Pancreas (tissue), 10 donors: Measurements from ENCODE around the gene KIF3C. TPM values are rescaled to one million over a fixed set of nuclear protein-coding genes. Genes with fewer than 3 reads are reported as not detected.

Source experiments
- ATAC-seq, 4 donors: fragments of 200-7000 bp; cut with Tn5 transposase; one replicate each; pipeline versions ENCODE4 v1.8.0 to v1.9.1; 2020; ENCODE audit warnings: mild to moderate bottlenecking in 4 of 4, moderate library complexity in 4 of 4
- DNase-seq, 6 donors: peaks; one replicate each; pipeline ENCODE4 v3.0.0-alpha.2; 2020
- FAIRE-seq: peaks from 2 replicates; lab custom pipeline; 2012; peaks lifted over from hg19 to GRCh38; lab: Jason Lieb, UNC
- H3K27ac ChIP-seq, 4 donors: fragments of 200-600 bp; sonication (generic); 1 replicate in 3 of 4; 2 replicates in 1 of 4; pipeline versions ENCODE4 v1.5.0 to v1.8.0; 2020
- H3K27me3 ChIP-seq, 4 donors: fragments of 200-600 bp; one replicate each; pipeline ENCODE4 v1.8.0; 2021
- H3K36me3 ChIP-seq, 3 donors: fragments of 200-600 bp; sonication (generic) in 1 of 3; one replicate each; pipeline versions ENCODE4 v1.5.0 to v1.8.0; 2020 to 2021
- H3K4me1 ChIP-seq, 3 donors: fragments of 200-600 bp; one replicate each; pipeline ENCODE4 v1.8.0; 2021
- H3K4me3 ChIP-seq, 4 donors: fragments of 200-600 bp; sonication (generic) in 2 of 4; one replicate each; pipeline versions ENCODE4 v1.5.0 to v1.8.0; 2020 to 2021
- H3K9me3 ChIP-seq, 4 donors: fragments of 200-600 bp; one replicate each; pipeline ENCODE4 v1.8.0; 2021
- WGBS, 2 donors: extraction: QIAGEN DNeasy Blood & Tissue Kit; methylation state at CpG; one replicate each; pipeline ENCODE4 v1.1.7; 2013; 5-methylcytosine and 5-hydroxymethylcytosine counted together
- intact Hi-C, 3 donors: fragments of 100-400 bp; cut with DNase I; formaldehyde crosslinking; loops; one replicate each; pipeline versions ENCODE4 v1.11.1 to v1.14.2; 2022
- polyA plus RNA-seq, 2 donors: library from polyadenylated mRNA; stranded (reverse); fragments of 200-250 nt; gene quantifications; one replicate each; pipeline ENCODE4 v1.2.3, GENCODE V29; 2013
- total RNA-seq, 6 donors: library from RNA; stranded (reverse); fragmentation: NEBNext Ultra II Directional in 4 of 6; extraction: Animal tissue kit (Norgen Biotek cat#: 25700) in 4 of 6; gene quantifications; one replicate each; pipeline versions ENCODE4 v1.2.1 to v1.2.4, GENCODE V29; 2021 to 2023
- TF ChIP-seq, protein P1 (sequence below), 4 donors: fragments of 200-600 bp; sonication (generic) in 3 of 4; IDR thresholded peaks; one replicate each; pipeline versions ENCODE4 v1.5.0 to v1.8.0; 2021; ENCODE audit warnings: antibody characterized with exemption in 4 of 4
- donor health status: healthy with polysubstance abuse.
- donor health status: DM: no; HTN: no; CAD: no; lungs with moderate emphysema.
- donor health status: DM: no; HTN: no; CAD: no.
- donor health status: control.
- donor health status: control.
- donor health status: Bipolar disorder and iron deficiency.
- donor health status: DM: yes; HTN: yes; CAD: no.
- donor health status: DM: no; HTN: no; CAD: no.
- donor health status: DM: no; HTN: no; CAD: no.
- donor health status: DM: yes; HTN: yes; CAD: no.

KIF3C gene
- total and polyA plus RNA-seq, 8 donors, result 0.38 to 8.2 (median 2.0) TPM

DNA sequence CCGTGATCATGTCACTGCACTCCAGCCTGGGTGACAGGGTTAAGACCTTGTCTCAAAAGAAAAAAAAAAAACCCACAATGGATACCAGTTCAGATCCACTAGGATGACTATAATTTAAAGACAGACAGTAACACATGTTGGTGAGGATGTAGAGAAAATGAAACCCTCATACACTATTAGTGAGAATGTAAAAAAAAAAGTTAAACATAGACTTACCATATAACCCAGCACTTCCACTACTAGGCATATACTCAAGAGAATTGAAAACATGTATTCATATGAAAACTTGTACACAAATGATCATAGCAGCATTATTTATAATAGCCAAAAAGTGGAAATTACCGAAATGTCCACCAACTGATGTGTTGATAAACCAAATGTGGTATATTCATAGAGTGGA, 48.7 kb downstream of the KIF3C start:
- Histone ChIP-seq H3K4me3 (no peak overlapping the region), H3K4me1 (no peaks in the 10 kb centered on the region), H3K9me3 (no peaks in the 10 kb centered on the region), H3K27me3 (no peaks in the 10 kb centered on the region), H3K27ac (no peak overlapping the region), H3K36me3 (no peaks in the 10 kb centered on the region)
- FAIRE-seq (no peak), ATAC-seq (no peak), DNase-seq (no peak)
- intact Hi-C loops, result no loop called here
- 75 to 87% methylated on average over 2 of the region's 2 CpGs for WGBS, 2 donors
- TF ChIP-seq, protein P1, sequence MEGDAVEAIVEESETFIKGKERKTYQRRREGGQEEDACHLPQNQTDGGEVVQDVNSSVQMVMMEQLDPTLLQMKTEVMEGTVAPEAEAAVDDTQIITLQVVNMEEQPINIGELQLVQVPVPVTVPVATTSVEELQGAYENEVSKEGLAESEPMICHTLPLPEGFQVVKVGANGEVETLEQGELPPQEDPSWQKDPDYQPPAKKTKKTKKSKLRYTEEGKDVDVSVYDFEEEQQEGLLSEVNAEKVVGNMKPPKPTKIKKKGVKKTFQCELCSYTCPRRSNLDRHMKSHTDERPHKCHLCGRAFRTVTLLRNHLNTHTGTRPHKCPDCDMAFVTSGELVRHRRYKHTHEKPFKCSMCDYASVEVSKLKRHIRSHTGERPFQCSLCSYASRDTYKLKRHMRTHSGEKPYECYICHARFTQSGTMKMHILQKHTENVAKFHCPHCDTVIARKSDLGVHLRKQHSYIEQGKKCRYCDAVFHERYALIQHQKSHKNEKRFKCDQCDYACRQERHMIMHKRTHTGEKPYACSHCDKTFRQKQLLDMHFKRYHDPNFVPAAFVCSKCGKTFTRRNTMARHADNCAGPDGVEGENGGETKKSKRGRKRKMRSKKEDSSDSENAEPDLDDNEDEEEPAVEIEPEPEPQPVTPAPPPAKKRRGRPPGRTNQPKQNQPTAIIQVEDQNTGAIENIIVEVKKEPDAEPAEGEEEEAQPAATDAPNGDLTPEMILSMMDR (IDR thresholded peaks at IDR 0.05), result no peak

GRCh38 chr2:25929789-25930473, 52.4 kb downstream of the KIF3C start:
- Histone ChIP-seq H3K9me3 (no peaks in the 10 kb centered on the region), H3K4me1 (no peaks in the 10 kb centered on the region), H3K36me3 (no peaks in the 10 kb centered on the region), H3K27me3 (no peaks in the 10 kb centered on the region), H3K4me3 (no peak overlapping the region), H3K27ac (no peak overlapping the region)
- ATAC-seq, result no peak
- FAIRE-seq, result no peak
- TF ChIP-seq, protein P1 (IDR thresholded peaks at IDR 0.05), result no peak
- 90 to 95% methylated on average over 14 of the region's 14 CpGs for WGBS, 2 donors
- intact Hi-C loops, result no loop called here
- DNase-seq, result no peak

- Histone ChIP-seq H3K4me1 (no peaks in the 10 kb centered on the region), H3K27ac (no peak overlapping the region), H3K27me3 (no peaks in the 10 kb centered on the region), H3K4me3 (no peak overlapping the region), H3K9me3 (no peaks in the 10 kb centered on the region), H3K36me3 (no peaks in the 10 kb centered on the region)
- DNase-seq (no peak), FAIRE-seq (no peak), ATAC-seq (no peak)
- intact Hi-C loops, result no loop called here
- 90 to 91% methylated on average over 18 of the region's 18 CpGs for WGBS, 2 donors
- TF ChIP-seq, protein P1 (IDR thresholded peaks at IDR 0.05), result no peak
Observed at GRCh38 chr2:25928668-25929067, 53.6 kb downstream of the KIF3C start.

- Histone ChIP-seq H3K27ac (no peak overlapping the region), H3K4me3 (no peak overlapping the region), H3K27me3 (no peaks in the 10 kb centered on the region), H3K36me3 (no peaks in the 10 kb centered on the region), H3K9me3 (no peaks in the 10 kb centered on the region), H3K4me1 (no peaks in the 10 kb centered on the region)
- no peak for ATAC-seq
- 72 to 76% methylated on average over 18 of the region's 18 CpGs for WGBS, 2 donors
- no peak for FAIRE-seq
- TF ChIP-seq, protein P1 (IDR thresholded peaks at IDR 0.05), result no peak
- intact Hi-C loops, result no loop called here
- no peak for DNase-seq
Observed at GRCh38 chr2:25926984-25927756, 55.1 kb downstream of the KIF3C start.

DNA sequence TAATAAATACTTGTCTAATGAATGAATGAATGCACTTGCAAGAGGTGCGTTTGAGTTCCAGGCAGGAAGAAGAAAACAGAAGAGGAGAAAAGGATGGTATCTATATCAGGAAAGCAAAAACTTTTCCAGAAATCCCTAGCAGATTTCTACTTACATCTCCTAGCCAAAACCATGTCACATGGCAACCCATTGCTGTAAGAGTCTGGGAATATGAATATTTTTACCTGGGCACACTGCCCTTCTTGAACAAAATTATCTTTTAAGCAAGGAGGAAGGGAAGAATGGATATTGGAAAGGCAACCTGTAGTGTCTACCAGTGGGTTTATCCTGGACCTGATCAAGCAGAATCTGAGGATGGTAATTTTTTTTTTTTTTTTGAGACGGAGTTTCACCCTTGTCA, 59.8 kb downstream of the KIF3C start:
- DNase-seq (no peak), FAIRE-seq (no peak), ATAC-seq (no peak)
- no peak overlapping the region for H3K27ac ChIP-seq
- intact Hi-C loops, result no loop called here
- no peak overlapping the region for H3K4me3 ChIP-seq
- no peaks in the 10 kb centered on the region for H3K9me3 ChIP-seq
- H3K27me3 ChIP-seq, result no peaks in the 10 kb centered on the region
- no peaks in the 10 kb centered on the region for H3K4me1 ChIP-seq
- 73 to 81% methylated on average over 2 of the region's 2 CpGs for WGBS, 2 donors
- TF ChIP-seq, protein P1 (IDR thresholded peaks at IDR 0.05), result no peak
- no peaks in the 10 kb centered on the region for H3K36me3 ChIP-seq
